Measurements from ENCODE around the gene GLB1L3. TPM values are rescaled to one million over a fixed set of nuclear protein-coding genes. Genes with fewer than 3 reads are reported as not detected.

Gene GLB1L3
- total and polyA plus RNA-seq, 10 donors, result 0.13 to 0.25 (median 0.21) TPM; not detected in 4

- Histone ChIP-seq H3K4me3 (no peak overlapping the region), H3K36me3 (peaks cover 2 to 61% (median 54%) of the 10 kb centered on the region in 6 donors)
Measured at GRCh38 chr11:134250246-134250645, 25.9 kb upstream of the GLB1L3 start.

GRCh38 chr11:134250675-134251074, 25.5 kb upstream of the GLB1L3 start:
- 55 to 88% (median 72%) methylated on average over 2 of the region's 2 CpGs for WGBS, 5 donors
- no peaks in the 10 kb centered on the region for H3K27me3 ChIP-seq (replicated peaks in 1 of 7)
- intact Hi-C loops (cut with DNase I; ENCODE audit: low total_unique reads), result loop anchor here (10.0 kb wide), 1 partner anchor 46 kb away; no protein-coding TSS in a partner anchor
- no peak for DNase-seq
- H3K36me3 ChIP-seq, result peaks cover 2 to 56% (median 49%) of the 10 kb centered on the region in 6 donors
- peak overlapping the region in 3 of 8 donors; percentile 9 to 32 (median 31) for H3K27ac ChIP-seq
- no peak overlapping the region for H3K4me3 ChIP-seq
- H3K9me3 ChIP-seq, result no peaks in the 10 kb centered on the region
- TF ChIP-seq POLR2AphosphoS5 (IDR thresholded peaks at IDR 0.05) (no peak), CTCF (IDR thresholded peaks at IDR 0.05 in 8 of 11, conservative IDR thresholded peaks at IDR 0.05 in 3 of 11) (no peak)
- H3K4me1 ChIP-seq, result peaks cover 10 to 58% (median 36%) of the 10 kb centered on the region in 6 donors

More at GRCh38 chr11:134250246-134250645, 25.9 kb upstream of the GLB1L3 start:
- Histone ChIP-seq H3K4me1 (peaks cover 10 to 54% (median 33%) of the 10 kb centered on the region in 6 donors), H3K27ac (peak overlapping the region in 3 of 8 donors; percentile 9 to 32 (median 31)), H3K9me3 (no peaks in the 10 kb centered on the region), H3K27me3 (replicated peaks in 1 of 7) (no peaks in the 10 kb centered on the region)
- WGBS, 5 donors, result 74 to 92% (median 84%) methylated on average over 3 of the region's 3 CpGs
- TF ChIP-seq POLR2A (IDR thresholded peaks at IDR 0.05) (no peak), CTCF (IDR thresholded peaks at IDR 0.05 in 8 of 11, conservative IDR thresholded peaks at IDR 0.05 in 3 of 11) (no peak), POLR2AphosphoS5 (IDR thresholded peaks at IDR 0.05) (no peak)
- intact Hi-C loops (cut with DNase I; ENCODE audit: low total_unique reads), result loop anchor here (10.0 kb wide), 1 partner anchor 45 kb away; no protein-coding TSS in a partner anchor
- DNase-seq, result no peak

- Histone ChIP-seq H3K4me3 (peak overlapping the region; percentile 68 to 96 (median 88)), H3K9me3 (no peaks in the 10 kb centered on the region), H3K36me3 (peaks cover 2 to 51% (median 38%) of the 10 kb centered on the region in 6 donors), H3K4me1 (peaks cover 10 to 70% (median 36%) of the 10 kb centered on the region in 6 donors), H3K27ac (peak overlapping the region in 7 of 8 donors; percentile 47 to 88 (median 80)), H3K27me3 (replicated peaks in 1 of 7) (no peaks in the 10 kb centered on the region)
- 5 to 9% (median 7%) methylated on average over 27 of the region's 27 CpGs for WGBS, 5 donors
- intact Hi-C loops (cut with DNase I; ENCODE audit: low total_unique reads), result loop anchor here (10.0 kb wide), 1 partner anchor 48 kb away; no protein-coding TSS in a partner anchor
- TF ChIP-seq POLR2AphosphoS5 (IDR thresholded peaks at IDR 0.05), result no peak
- TF ChIP-seq CTCF (IDR thresholded peaks at IDR 0.05 in 8 of 11, conservative IDR thresholded peaks at IDR 0.05 in 3 of 11), result no peak
- TF ChIP-seq POLR2A (IDR thresholded peaks at IDR 0.05), result no peak
- DNase-seq, result peak; percentile 82
Measured at GRCh38 chr11:134252346-134253187, 23.6 kb upstream of the GLB1L3 start.

Measured in spleen (tissue), 11 donors.